ENCODE data around the gene DYNLL1.

DNA sequence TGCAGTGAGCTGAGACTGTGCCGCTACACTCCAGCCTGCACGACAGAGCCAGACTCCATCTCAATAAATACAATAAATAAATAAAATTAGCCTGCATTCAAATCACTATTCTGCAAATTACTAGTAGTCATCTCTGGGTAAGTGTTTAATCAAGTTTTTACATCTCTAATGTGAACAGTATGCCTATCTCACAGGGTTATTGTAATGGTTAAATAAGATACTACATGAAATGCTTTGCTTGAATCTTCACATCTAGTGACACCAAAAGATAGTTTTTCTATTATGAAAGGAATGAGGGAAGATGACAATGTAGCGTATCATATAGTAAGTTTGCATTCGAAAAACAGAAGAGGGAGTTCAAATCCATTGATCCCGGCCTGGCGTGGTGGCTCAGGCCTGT lies 28.5 kb upstream of the DYNLL1 start:
- TF ChIP-seq, protein P1, sequence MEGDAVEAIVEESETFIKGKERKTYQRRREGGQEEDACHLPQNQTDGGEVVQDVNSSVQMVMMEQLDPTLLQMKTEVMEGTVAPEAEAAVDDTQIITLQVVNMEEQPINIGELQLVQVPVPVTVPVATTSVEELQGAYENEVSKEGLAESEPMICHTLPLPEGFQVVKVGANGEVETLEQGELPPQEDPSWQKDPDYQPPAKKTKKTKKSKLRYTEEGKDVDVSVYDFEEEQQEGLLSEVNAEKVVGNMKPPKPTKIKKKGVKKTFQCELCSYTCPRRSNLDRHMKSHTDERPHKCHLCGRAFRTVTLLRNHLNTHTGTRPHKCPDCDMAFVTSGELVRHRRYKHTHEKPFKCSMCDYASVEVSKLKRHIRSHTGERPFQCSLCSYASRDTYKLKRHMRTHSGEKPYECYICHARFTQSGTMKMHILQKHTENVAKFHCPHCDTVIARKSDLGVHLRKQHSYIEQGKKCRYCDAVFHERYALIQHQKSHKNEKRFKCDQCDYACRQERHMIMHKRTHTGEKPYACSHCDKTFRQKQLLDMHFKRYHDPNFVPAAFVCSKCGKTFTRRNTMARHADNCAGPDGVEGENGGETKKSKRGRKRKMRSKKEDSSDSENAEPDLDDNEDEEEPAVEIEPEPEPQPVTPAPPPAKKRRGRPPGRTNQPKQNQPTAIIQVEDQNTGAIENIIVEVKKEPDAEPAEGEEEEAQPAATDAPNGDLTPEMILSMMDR (IDR thresholded peaks at IDR 0.05), result no peak
- TF ChIP-seq FOSL2 (IDR thresholded peaks at IDR 0.05) (no peak), FOSL2 (CRISPR knock-in tag; IDR thresholded peaks at IDR 0.05) (no peak), KDM5A (IDR thresholded peaks at IDR 0.05) (no peak), POLR2AphosphoS2 (conservative IDR thresholded peaks at IDR 0.05; ENCODE audit: low read length) (no peak), EP300 (IDR thresholded peaks at IDR 0.05) (no peak), ESRRA (IDR thresholded peaks at IDR 0.05; ENCODE audit: borderline replicate concordance, low read length) (no peak), PHF8 (IDR thresholded peaks at IDR 0.05; ENCODE audit: borderline replicate concordance, low read depth) (no peak)
- TF ChIP-seq, protein P2, sequence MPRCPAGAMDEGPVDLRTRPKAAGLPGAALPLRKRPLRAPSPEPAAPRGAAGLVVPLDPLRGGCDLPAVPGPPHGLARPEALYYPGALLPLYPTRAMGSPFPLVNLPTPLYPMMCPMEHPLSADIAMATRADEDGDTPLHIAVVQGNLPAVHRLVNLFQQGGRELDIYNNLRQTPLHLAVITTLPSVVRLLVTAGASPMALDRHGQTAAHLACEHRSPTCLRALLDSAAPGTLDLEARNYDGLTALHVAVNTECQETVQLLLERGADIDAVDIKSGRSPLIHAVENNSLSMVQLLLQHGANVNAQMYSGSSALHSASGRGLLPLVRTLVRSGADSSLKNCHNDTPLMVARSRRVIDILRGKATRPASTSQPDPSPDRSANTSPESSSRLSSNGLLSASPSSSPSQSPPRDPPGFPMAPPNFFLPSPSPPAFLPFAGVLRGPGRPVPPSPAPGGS (IDR thresholded peaks at IDR 0.05), result no peak
- TF ChIP-seq, protein P3, sequence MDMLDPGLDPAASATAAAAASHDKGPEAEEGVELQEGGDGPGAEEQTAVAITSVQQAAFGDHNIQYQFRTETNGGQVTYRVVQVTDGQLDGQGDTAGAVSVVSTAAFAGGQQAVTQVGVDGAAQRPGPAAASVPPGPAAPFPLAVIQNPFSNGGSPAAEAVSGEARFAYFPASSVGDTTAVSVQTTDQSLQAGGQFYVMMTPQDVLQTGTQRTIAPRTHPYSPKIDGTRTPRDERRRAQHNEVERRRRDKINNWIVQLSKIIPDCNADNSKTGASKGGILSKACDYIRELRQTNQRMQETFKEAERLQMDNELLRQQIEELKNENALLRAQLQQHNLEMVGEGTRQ (IDR thresholded peaks at IDR 0.05), result no peak

All from A549 (cell line).